Measurements from ENCODE around the gene PCBP4. TPM values are rescaled to one million over a fixed set of nuclear protein-coding genes. Genes with fewer than 3 reads are reported as not detected.

The PCBP4 gene
- total RNA-seq, 2 donors from 2014 or later: 73.8 to 119 TPM

GRCh38 chr3:51947215-51947900 is 19.9 kb downstream of the PCBP4 start:
- TF ChIP-seq, protein P1, sequence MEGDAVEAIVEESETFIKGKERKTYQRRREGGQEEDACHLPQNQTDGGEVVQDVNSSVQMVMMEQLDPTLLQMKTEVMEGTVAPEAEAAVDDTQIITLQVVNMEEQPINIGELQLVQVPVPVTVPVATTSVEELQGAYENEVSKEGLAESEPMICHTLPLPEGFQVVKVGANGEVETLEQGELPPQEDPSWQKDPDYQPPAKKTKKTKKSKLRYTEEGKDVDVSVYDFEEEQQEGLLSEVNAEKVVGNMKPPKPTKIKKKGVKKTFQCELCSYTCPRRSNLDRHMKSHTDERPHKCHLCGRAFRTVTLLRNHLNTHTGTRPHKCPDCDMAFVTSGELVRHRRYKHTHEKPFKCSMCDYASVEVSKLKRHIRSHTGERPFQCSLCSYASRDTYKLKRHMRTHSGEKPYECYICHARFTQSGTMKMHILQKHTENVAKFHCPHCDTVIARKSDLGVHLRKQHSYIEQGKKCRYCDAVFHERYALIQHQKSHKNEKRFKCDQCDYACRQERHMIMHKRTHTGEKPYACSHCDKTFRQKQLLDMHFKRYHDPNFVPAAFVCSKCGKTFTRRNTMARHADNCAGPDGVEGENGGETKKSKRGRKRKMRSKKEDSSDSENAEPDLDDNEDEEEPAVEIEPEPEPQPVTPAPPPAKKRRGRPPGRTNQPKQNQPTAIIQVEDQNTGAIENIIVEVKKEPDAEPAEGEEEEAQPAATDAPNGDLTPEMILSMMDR (IDR thresholded peaks at IDR 0.05): no peak
- Histone ChIP-seq H3K27me3 (no peaks in the 10 kb centered on the region), H3K27ac (no peak overlapping the region), H3K36me3 (no peaks in the 10 kb centered on the region), H3K4me3 (no peak overlapping the region), H3K4me1 (peaks cover 0 to 13% of the 10 kb centered on the region in 2 donors), H3K9me3 (no peaks in the 10 kb centered on the region)
- DNase-seq (ENCODE audit: low spot score): no peak

GRCh38 chr3:51946796-51947195 is 20.5 kb downstream of the PCBP4 start:
- no peak overlapping the region for H3K27ac ChIP-seq
- DNase-seq (ENCODE audit: low spot score): no peak
- H3K4me1 ChIP-seq: peaks cover 0 to 14% of the 10 kb centered on the region in 2 donors
- H3K36me3 ChIP-seq: no peaks in the 10 kb centered on the region
- H3K9me3 ChIP-seq: no peaks in the 10 kb centered on the region
- TF ChIP-seq, protein P1 (IDR thresholded peaks at IDR 0.05): no peak
- H3K27me3 ChIP-seq: no peaks in the 10 kb centered on the region
- H3K4me3 ChIP-seq: no peak overlapping the region

DNA sequence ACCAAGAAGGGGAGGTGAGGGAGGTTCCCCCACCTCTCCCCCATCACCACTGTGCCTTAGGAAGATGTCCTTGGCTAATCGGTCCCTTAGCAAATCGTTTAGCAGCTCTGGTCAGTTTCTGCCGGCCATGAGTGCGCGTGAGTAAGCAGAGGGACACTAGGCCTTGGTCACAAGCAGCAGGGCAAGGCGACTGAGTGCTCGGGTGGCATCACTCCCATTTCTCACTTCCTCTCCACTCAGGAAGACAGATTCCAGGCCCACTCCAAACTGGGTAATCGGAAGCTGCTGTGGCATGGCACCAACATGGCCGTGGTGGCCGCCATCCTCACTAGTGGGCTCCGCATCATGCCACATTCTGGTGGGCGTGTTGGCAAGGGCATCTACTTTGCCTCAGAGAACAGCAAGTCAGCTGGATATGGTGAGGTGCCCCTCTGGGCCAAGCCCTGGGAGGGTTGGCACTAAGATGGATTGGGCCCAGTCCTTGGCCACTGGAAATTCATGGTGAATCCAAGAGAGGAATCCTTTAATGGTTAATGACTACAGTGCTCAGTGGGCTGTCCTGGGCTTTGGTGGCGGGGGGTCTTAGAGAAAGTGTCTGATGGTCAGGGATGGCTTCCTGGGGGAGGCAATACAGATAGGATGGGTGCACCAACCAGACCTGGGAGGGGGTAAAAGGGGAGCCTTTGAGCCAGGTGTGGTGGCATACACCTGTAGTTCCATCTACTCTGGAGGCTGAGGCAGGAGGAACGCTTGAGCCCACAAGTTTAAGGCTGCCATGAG is 21.1 kb downstream of the PCBP4 start:
- no peak overlapping the region for H3K4me3 ChIP-seq
- TF ChIP-seq, protein P1 (IDR thresholded peaks at IDR 0.05): no peak
- no peaks in the 10 kb centered on the region for H3K9me3 ChIP-seq
- no peak overlapping the region for H3K27ac ChIP-seq
- no peaks in the 10 kb centered on the region for H3K27me3 ChIP-seq
- no peaks in the 10 kb centered on the region for H3K36me3 ChIP-seq
- H3K4me1 ChIP-seq: peaks cover 0 to 19% of the 10 kb centered on the region in 2 donors
- no peak for DNase-seq (ENCODE audit: low spot score)

DNA sequence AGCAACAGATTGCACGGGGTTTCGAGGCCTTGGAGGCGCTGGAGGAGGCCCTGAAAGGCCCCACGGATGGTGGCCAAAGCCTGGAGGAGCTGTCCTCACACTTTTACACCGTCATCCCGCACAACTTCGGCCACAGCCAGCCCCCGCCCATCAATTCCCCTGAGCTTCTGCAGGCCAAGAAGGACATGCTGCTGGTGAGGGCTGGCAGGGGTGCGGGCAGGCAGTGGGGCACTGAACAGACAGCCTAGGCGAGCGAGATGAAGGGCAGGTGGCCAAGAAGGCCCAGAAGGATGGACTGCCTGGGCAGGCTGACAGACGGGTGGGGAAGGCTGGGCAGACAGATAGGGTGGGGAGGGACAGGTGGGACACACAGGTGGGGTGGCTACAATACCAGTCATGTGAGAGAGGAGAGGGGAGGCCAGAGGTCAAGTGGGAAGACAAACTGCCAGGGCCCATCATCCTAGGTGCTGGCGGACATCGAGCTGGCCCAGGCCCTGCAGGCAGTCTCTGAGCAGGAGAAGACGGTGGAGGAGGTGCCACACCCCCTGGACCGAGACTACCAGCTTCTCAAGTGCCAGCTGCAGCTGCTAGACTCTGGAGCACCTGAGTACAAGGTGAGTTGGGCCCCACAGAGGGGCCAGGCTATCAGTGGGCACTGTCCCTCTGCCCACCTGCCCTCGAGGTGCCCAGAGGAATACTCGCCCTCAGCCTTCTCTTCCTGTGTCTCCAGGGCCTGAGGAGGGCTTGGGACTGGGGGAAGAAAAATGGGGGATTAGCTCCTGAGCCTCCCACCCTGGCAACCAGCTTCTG is 22.0 kb downstream of the PCBP4 start:
- no peak for DNase-seq (ENCODE audit: low spot score)
- no peaks in the 10 kb centered on the region for H3K36me3 ChIP-seq
- TF ChIP-seq, protein P1 (IDR thresholded peaks at IDR 0.05): no peak

DNA sequence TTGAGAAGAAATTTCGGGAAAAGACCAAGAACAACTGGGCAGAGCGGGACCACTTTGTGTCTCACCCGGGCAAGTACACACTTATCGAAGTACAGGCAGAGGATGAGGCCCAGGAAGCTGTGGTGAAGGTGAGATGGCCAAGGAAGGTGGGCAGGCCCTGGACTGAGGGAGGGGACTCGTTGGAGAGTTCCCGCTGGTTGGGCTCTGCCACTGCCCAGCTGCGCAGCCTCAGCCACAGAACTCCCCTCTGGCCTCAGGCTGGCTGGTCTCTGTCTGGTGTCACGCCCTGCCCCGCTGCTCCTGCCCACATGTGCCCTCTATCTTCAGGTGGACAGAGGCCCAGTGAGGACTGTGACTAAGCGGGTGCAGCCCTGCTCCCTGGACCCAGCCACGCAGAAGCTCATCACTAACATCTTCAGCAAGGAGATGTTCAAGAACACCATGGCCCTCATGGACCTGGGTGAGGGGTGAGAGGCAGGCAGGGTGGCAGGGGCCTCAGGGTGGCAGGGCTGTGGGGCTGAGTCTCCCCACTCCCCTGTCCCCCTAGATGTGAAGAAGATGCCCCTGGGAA is 22.7 kb downstream of the PCBP4 start:
- Histone ChIP-seq H3K4me3 (no peak overlapping the region), H3K27ac (no peak overlapping the region), H3K27me3 (no peaks in the 10 kb centered on the region), H3K36me3 (no peaks in the 10 kb centered on the region), H3K4me1 (peaks cover 0 to 32% of the 10 kb centered on the region in 2 donors), H3K9me3 (no peaks in the 10 kb centered on the region)
- DNase-seq (ENCODE audit: low spot score): no peak
- TF ChIP-seq, protein P1 (IDR thresholded peaks at IDR 0.05): no peak

More for the DNA sequence above, 22.0 kb downstream of the PCBP4 start:
- Histone ChIP-seq H3K4me3 (no peak overlapping the region), H3K27me3 (no peaks in the 10 kb centered on the region), H3K4me1 (peaks cover 0 to 28% of the 10 kb centered on the region in 2 donors), H3K9me3 (no peaks in the 10 kb centered on the region), H3K27ac (no peak overlapping the region)

All from right atrium auricular region (tissue), 2 donors.